ENCODE measurements around the gene CFAP61.

Gene CFAP61

GRCh38 chr20:20364593-20365479 lies 312.5 kb downstream of the CFAP61 start:
- no peak for DNase-seq (ENCODE audit: low spot score)

GRCh38 chr20:20365480-20366161 lies 313.3 kb downstream of the CFAP61 start:
- DNase-seq (ENCODE audit: low spot score): no peak

GRCh38 chr20:20366551-20366875 lies 314.2 kb downstream of the CFAP61 start:
- DNase-seq (ENCODE audit: low spot score): no peak

- no peak for DNase-seq (ENCODE audit: low spot score)
These were observed 314.7 kb downstream of the CFAP61 start for GRCh38 chr20:20366876-20367574.

GRCh38 chr20:20367575-20368417 lies 315.5 kb downstream of the CFAP61 start, which contains the start of gene INSM1:
Gene INSM1 (plus strand): TSS chr20:20368104. CDS start chr20:20368268, 164 bp downstream.
- DNase-seq (ENCODE audit: low spot score): no peak

- DNase-seq (ENCODE audit: low spot score): no peak
These were observed 316.3 kb downstream of the CFAP61 start for GRCh38 chr20:20368418-20369249.

GRCh38 chr20:20369250-20370093 lies 317.1 kb downstream of the CFAP61 start:
- no peak for DNase-seq (ENCODE audit: low spot score)

- DNase-seq (ENCODE audit: low spot score): no peak
These were observed 317.8 kb downstream of the CFAP61 start for GRCh38 chr20:20370094-20370575.

GRCh38 chr20:20371083-20371482 lies 318.8 kb downstream of the CFAP61 start:
- no peak for DNase-seq (ENCODE audit: low spot score)

GRCh38 chr20:20371681-20372080 lies 319.3 kb downstream of the CFAP61 start:
- no peak for DNase-seq (ENCODE audit: low spot score)

- no peak for DNase-seq (ENCODE audit: low spot score)
These were observed 320.8 kb downstream of the CFAP61 start for GRCh38 chr20:20373091-20373571.

GRCh38 chr20:20375862-20376261 lies 323.5 kb downstream of the CFAP61 start:
- no peak for DNase-seq (ENCODE audit: low spot score)

GRCh38 chr20:20386192-20386591 lies 333.9 kb downstream of the CFAP61 start:
- DNase-seq (ENCODE audit: low spot score): no peak

GRCh38 chr20:20390393-20390792 lies 338.1 kb downstream of the CFAP61 start:
- no peak for DNase-seq (ENCODE audit: low spot score)

GRCh38 chr20:20391115-20391514 lies 338.8 kb downstream of the CFAP61 start:
- no peak for DNase-seq (ENCODE audit: low spot score)

GRCh38 chr20:20391766-20392165 lies 339.4 kb downstream of the CFAP61 start:
- DNase-seq (ENCODE audit: low spot score): no peak

- no peak for DNase-seq (ENCODE audit: low spot score)
These were observed 341.1 kb downstream of the CFAP61 start for GRCh38 chr20:20393207-20394120.

- DNase-seq (ENCODE audit: low spot score): no peak
These were observed 342.8 kb downstream of the CFAP61 start for GRCh38 chr20:20395087-20395486.

All from NAMALWA (cell line).